ENCODE results near the gene DOCK10. TPM values are rescaled to one million over a fixed set of nuclear protein-coding genes. Genes with fewer than 3 reads are reported as not detected.

The DOCK10 gene
- total and polyA plus RNA-seq, 9 of the 15 experiments (the other 6 are each of a cell fraction or from before 2014, with no cell fraction given) = 0.01 to 0.87 (median 0.18) TPM

DNA sequence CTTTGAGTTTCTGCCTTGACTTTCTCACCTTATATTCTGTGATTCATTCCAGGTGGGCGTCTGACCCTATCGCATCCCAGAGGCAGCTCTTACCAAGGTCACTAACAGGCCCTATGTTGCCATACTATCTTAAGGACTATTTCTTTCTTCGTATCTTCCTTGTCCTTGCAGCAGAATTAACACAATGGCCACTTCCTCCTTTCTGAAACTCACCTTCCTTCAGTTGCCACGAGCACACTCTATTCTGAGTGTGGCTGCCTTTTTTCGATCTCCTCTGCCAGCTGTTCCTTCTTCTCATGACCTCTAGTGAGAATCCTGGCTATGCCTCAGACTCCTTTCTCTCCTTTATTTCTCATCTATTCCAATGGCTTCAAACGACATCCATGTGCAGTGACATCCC, 165.7 kb downstream of the DOCK10 start (continued):
- TF ChIP-seq, protein P1, sequence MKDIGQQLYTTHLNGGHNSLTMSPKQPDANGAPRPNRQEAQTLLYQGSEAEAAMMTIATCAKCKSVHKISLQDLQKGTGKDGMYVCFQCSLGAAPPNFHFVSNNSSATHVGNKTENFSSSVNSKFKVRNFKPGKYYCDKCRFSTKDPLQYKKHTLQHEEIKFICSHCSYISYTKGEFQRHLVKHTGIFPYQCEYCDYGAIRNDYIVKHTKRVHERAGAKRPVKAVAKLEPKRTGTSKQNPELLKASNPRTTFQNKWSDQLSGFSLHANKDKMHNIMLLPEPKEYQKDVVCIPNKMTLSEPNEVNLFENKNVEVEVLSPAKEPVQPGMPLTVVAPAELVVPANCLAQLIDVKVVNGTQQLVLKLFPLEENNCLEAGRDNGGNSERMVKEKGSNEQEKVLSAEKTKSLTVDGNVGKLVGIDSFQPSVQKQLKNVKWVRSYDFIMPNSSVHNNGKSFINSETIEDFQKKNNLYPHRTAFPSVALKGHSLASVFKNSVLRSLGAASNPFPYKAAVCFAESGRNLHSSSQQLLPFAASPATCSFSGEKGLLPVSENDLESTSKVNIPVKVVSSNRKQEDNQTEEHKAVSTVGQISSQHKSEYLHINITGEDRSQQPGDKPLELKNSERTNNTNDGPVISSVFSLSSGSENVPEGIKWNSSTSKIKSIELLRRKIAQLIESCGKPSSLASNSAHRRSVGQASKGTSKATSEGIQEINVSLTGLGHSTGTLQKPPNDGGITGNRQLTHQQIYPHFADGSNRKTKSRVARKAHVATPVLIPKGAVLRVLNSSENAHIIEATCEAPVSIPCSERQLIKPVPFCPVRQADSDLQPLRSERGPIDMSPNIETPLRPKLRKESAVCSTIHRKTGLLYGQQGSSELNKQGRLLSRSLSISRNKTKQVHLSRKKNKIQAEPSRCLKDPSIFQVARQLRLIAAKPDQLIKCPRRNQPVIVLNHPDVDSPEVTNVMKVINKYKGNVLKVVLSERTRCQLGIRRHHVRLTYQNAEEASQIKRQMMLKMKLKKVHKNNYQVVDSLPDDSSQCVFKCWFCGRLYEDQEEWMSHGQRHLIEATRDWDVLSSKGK (CRISPR knock-in tag; IDR thresholded peaks at IDR 0.05) = no peak
- TF ChIP-seq HDAC8 (tag; IDR thresholded peaks at IDR 0.05) (no peak), ZNF354B (CRISPR knock-in tag; IDR thresholded peaks at IDR 0.05) (no peak), ZNF57 (CRISPR knock-in tag; IDR thresholded peaks at IDR 0.05) (no peak), U2AF1 (optimal IDR thresholded peaks at IDR 0.05; ENCODE audit: low read depth, low read length) (no peak), NCOA1 (IDR thresholded peaks at IDR 0.05; ENCODE audit: low read depth) (no peak), NFIC (IDR thresholded peaks at IDR 0.05) (no peak), CC2D1A (IDR thresholded peaks at IDR 0.05) (no peak), IRF2 (CRISPR knock-in tag; IDR thresholded peaks at IDR 0.05) (no peak)
- TF ChIP-seq, protein P2, sequence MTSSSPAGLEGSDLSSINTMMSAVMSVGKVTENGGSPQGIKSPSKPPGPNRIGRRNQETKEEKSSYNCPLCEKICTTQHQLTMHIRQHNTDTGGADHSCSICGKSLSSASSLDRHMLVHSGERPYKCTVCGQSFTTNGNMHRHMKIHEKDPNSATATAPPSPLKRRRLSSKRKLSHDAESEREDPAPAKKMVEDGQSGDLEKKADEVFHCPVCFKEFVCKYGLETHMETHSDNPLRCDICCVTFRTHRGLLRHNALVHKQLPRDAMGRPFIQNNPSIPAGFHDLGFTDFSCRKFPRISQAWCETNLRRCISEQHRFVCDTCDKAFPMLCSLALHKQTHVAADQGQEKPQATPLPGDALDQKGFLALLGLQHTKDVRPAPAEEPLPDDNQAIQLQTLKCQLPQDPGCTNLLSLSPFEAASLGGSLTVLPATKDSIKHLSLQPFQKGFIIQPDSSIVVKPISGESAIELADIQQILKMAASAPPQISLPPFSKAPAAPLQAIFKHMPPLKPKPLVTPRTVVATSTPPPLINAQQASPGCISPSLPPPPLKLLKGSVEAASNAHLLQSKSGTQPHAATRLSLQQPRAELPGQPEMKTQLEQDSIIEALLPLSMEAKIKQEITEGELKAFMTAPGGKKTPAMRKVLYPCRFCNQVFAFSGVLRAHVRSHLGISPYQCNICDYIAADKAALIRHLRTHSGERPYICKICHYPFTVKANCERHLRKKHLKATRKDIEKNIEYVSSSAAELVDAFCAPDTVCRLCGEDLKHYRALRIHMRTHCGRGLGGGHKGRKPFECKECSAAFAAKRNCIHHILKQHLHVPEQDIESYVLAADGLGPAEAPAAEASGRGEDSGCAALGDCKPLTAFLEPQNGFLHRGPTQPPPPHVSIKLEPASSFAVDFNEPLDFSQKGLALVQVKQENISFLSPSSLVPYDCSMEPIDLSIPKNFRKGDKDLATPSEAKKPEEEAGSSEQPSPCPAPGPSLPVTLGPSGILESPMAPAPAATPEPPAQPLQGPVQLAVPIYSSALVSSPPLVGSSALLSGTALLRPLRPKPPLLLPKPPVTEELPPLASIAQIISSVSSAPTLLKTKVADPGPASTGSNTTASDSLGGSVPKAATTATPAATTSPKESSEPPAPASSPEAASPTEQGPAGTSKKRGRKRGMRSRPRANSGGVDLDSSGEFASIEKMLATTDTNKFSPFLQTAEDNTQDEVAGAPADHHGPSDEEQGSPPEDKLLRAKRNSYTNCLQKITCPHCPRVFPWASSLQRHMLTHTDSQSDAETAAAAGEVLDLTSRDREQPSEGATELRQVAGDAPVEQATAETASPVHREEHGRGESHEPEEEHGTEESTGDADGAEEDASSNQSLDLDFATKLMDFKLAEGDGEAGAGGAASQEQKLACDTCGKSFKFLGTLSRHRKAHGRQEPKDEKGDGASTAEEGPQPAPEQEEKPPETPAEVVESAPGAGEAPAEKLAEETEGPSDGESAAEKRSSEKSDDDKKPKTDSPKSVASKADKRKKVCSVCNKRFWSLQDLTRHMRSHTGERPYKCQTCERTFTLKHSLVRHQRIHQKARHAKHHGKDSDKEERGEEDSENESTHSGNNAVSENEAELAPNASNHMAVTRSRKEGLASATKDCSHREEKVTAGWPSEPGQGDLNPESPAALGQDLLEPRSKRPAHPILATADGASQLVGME (CRISPR knock-in tag; IDR thresholded peaks at IDR 0.05) = no peak
- TF ChIP-seq, protein P3, sequence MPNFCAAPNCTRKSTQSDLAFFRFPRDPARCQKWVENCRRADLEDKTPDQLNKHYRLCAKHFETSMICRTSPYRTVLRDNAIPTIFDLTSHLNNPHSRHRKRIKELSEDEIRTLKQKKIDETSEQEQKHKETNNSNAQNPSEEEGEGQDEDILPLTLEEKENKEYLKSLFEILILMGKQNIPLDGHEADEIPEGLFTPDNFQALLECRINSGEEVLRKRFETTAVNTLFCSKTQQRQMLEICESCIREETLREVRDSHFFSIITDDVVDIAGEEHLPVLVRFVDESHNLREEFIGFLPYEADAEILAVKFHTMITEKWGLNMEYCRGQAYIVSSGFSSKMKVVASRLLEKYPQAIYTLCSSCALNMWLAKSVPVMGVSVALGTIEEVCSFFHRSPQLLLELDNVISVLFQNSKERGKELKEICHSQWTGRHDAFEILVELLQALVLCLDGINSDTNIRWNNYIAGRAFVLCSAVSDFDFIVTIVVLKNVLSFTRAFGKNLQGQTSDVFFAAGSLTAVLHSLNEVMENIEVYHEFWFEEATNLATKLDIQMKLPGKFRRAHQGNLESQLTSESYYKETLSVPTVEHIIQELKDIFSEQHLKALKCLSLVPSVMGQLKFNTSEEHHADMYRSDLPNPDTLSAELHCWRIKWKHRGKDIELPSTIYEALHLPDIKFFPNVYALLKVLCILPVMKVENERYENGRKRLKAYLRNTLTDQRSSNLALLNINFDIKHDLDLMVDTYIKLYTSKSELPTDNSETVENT (CRISPR knock-in tag; IDR thresholded peaks at IDR 0.05) = no peak

Data from K562 (cell line).